DND-41 (cell line): Measurements from ENCODE around the gene CAPSL.

ENCODE experiments used
- ATAC-seq: fragments of 200-7000 bp; cut with Tn5 transposase; 3 replicates; pipeline ENCODE4 v1.9.1; 2021; ENCODE audit warnings: low read depth; ENCODE audit not compliant: insufficient read depth
- DNase-seq: peaks from one replicate; pipeline ENCODE4 v3.0.0-alpha.2; 2020
- H2AFZ ChIP-seq: 2 replicates; pipeline ENCODE4 v1.6.0; 2012; ENCODE audit warnings: low read depth, low read length
- H3K27ac ChIP-seq: 2 replicates; pipeline ENCODE4 v1.5.1; 2012; ENCODE audit warnings: low read length, inconsistent platforms
- H3K27me3 ChIP-seq: fragments of 200-600 bp; sonication (generic); 2 replicates; pipeline ENCODE4 v1.6.0; 2012; ENCODE audit warnings: low read length, mild to moderate bottlenecking, inconsistent platforms; ENCODE audit not compliant: insufficient read depth, poor library complexity
- H3K36me3 ChIP-seq: 2 replicates; pipeline ENCODE4 v1.5.1; 2012; ENCODE audit warnings: low read length, inconsistent platforms; ENCODE audit not compliant: insufficient read depth
- H3K4me1 ChIP-seq: 2 replicates; pipeline ENCODE4 v1.5.1; 2012; ENCODE audit warnings: mild to moderate bottlenecking, low read length; ENCODE audit not compliant: insufficient read depth
- H3K4me2 ChIP-seq: 2 replicates; pipeline ENCODE4 v1.6.0; 2012; ENCODE audit warnings: mild to moderate bottlenecking, moderate library complexity, low read length, inconsistent platforms; ENCODE audit not compliant: insufficient read depth
- H3K4me3 ChIP-seq, 2 experiments: fragments of 200-600 bp in 1 of 2; shearing (Covaris generic) in 1 of 2; 2 replicates each; pipeline ENCODE4 v1.5.1; 2012 to 2016; ENCODE audit warnings: inconsistent platforms in 2 of 2, low read length in 2 of 2, mild to moderate bottlenecking in 2 of 2, low read depth in 1 of 2, moderate library complexity in 1 of 2
- H3K79me2 ChIP-seq: 2 replicates; pipeline ENCODE4 v1.6.0; 2012; ENCODE audit warnings: low read length, inconsistent platforms; ENCODE audit not compliant: insufficient read depth
- H3K9ac ChIP-seq: 2 replicates; pipeline ENCODE4 v1.6.0; 2012; ENCODE audit warnings: low read depth, mild to moderate bottlenecking, inconsistent platforms, low read length, moderate library complexity
- H3K9me3 ChIP-seq: 2 replicates; pipeline ENCODE4 v1.5.1; 2012; ENCODE audit warnings: low read length, moderate library complexity, mild to moderate bottlenecking, inconsistent platforms; ENCODE audit not compliant: insufficient read depth, severe bottlenecking
- H4K20me1 ChIP-seq: 2 replicates; pipeline ENCODE4 v1.6.0; 2012; ENCODE audit warnings: low read length; ENCODE audit not compliant: insufficient read depth
- CTCF ChIP-seq: IDR thresholded peaks from 2 replicates; pipeline ENCODE4 v1.5.1; 2012; ENCODE audit warnings: borderline replicate concordance, low read length, moderate library complexity, mild to moderate bottlenecking; ENCODE audit not compliant: poor library complexity, severe bottlenecking; ENCODE audit errors: extremely low read depth
- EZH2 ChIP-seq: IDR thresholded peaks from 3 replicates; pipeline ENCODE4 v1.6.1; 2012; ENCODE audit warnings: borderline replicate concordance, low read depth, mild to moderate bottlenecking, moderate library complexity, low read length, inconsistent platforms; ENCODE audit not compliant: severe bottlenecking

Gene CAPSL

DNA sequence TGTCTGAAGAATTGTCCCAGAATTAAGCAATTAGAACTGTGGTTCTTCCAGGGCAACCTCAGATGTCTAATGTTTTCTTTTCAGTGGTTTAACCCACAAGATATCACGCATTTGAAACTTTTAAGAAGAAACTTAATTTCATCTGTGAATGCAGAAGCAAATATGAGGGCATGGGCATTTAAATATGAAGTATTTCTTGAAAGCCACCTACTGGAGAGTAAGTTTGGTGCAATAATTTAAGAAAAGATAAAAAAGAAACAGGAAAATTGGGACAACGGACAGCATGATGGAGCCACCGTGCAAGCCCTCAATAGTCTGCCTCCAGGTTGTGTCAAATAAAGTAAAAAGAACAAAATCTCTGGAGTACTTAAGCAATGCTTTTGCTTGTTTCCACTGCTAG is 1.2 kb upstream of the CAPSL start:
- Histone ChIP-seq H3K36me3 (no peaks in the 10 kb centered on the region), H3K9ac (no peak overlapping the region), H2AFZ (no peak overlapping the region), H3K4me2 (no peak overlapping the region), H3K9me3 (no peaks in the 10 kb centered on the region), H3K79me2 (no peaks in the 10 kb centered on the region), H3K4me1 (no peaks in the 10 kb centered on the region), H3K27ac (no peak overlapping the region), H3K4me3 (no peak overlapping the region), H4K20me1 (no peaks in the 10 kb centered on the region), H3K27me3 (no peaks in the 10 kb centered on the region)
- ATAC-seq = 0 out of 3 replicates have a peak, but pooled peaks have one; percentile 17
- no peak for DNase-seq
- TF ChIP-seq EZH2 (no peak), CTCF (peak; percentile 36)

DNA sequence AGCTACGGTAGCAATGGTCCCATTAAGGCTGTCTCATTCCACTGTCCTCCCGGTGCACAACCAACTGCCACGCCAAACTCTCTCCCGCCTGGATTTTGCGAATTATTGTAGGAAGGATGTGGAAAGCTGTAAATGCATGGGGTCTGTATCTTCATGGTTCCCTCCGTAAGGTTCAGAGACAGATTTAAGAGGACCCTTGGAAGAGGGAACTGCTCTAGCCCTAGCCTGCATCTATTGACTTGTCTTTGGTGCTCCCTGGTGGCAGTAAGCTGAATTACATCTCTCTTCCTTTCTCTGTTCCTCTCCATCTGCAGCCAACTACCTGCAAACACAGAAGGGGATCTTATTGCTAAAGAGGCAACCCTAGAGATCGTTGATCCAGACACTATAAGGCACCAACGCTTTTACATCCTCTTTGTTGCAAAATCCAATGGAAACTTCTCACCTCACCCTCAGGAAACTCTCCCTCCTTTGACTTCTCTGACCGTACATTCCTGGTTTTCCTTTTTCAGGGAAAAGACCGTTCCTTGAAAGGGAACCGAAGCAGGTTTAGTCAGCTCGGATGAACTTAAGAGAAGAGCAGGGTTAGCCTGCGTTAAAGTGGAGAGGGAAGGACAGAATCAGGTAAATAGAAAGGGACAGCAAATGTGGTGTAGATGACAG is 11.9 kb downstream of the CAPSL start:
- peak; percentile 81 for DNase-seq
- peak; percentile 96 for TF ChIP-seq CTCF
- TF ChIP-seq EZH2 = no peak
- Histone ChIP-seq H4K20me1 (no peaks in the 10 kb centered on the region), H3K9ac (no peak overlapping the region), H3K27ac (peak overlapping the region; percentile 57), H3K4me3 (no peak overlapping the region), H3K27me3 (no peaks in the 10 kb centered on the region), H3K36me3 (no peaks in the 10 kb centered on the region), H2AFZ (peak overlapping the region; percentile 12; the same call in 1 of the 2 replicates), H3K79me2 (peaks cover 19% of the 10 kb centered on the region), H3K9me3 (no peaks in the 10 kb centered on the region), H3K4me1 (peaks cover 52% of the 10 kb centered on the region), H3K4me2 (no peak overlapping the region)
- ATAC-seq = peak; percentile 48

- H3K9me3 ChIP-seq = peaks cover 2% of the 10 kb centered on the region
- TF ChIP-seq EZH2 = no peak
- peak; percentile 100 for TF ChIP-seq CTCF
- H3K27ac ChIP-seq = peak overlapping the region; percentile 86
- no peaks in the 10 kb centered on the region for H3K36me3 ChIP-seq
- DNase-seq = peak; percentile 95
- no peaks in the 10 kb centered on the region for H3K27me3 ChIP-seq
- H3K4me3 ChIP-seq = peak overlapping the region in 1 of 2 experiments; percentile 45; a peak in 2 of 4 replicates
- H4K20me1 ChIP-seq = no peaks in the 10 kb centered on the region
- H3K4me2 ChIP-seq = peak overlapping the region; percentile 63
- peak overlapping the region; percentile 80 for H2AFZ ChIP-seq
- H3K9ac ChIP-seq = peak overlapping the region; percentile 59
- ATAC-seq = peak; percentile 91
- H3K4me1 ChIP-seq = peaks cover 66% of the 10 kb centered on the region
- peaks cover 19% of the 10 kb centered on the region for H3K79me2 ChIP-seq
These were observed 13.3 kb downstream of the CAPSL start for GRCh38 chr5:35924950-35925722.
